Nephron (organoid): Measurements from ENCODE around the gene TSPAN2.

ENCODE experiments used
- H3K27ac Mint-ChIP-seq, 3 experiments: 2 replicates each; pipeline ENCODE4 v1.8.0; 2020; ENCODE audit warnings: mixed read lengths in 3 of 3, mild to moderate bottlenecking in 2 of 3, moderate library complexity in 1 of 3
- H3K27me3 Mint-ChIP-seq: 2 replicates; pipeline ENCODE4 v1.8.0; 2021; ENCODE audit warnings: low read depth, mild to moderate bottlenecking, moderate library complexity, mixed read lengths
- H3K36me3 Mint-ChIP-seq: 2 replicates; pipeline ENCODE4 v1.8.0; 2020; ENCODE audit warnings: low read depth, mixed read lengths
- H3K4me1 Mint-ChIP-seq: 2 replicates; pipeline ENCODE4 v1.8.0; 2020; ENCODE audit warnings: mixed read lengths
- H3K4me3 Mint-ChIP-seq, 3 experiments: 2 replicates each; pipeline ENCODE4 v1.8.0; 2020; ENCODE audit warnings: mild to moderate bottlenecking in 3 of 3, mixed read lengths in 3 of 3, moderate library complexity in 2 of 3
- H3K9me3 Mint-ChIP-seq: 2 replicates; pipeline ENCODE4 v1.8.0; 2020; ENCODE audit warnings: mixed read lengths
- TF ChIP-seq, protein P1 (sequence below), 3 experiments: fragments of 200-600 bp; sonication (generic); IDR thresholded peaks; one replicate each; pipeline ENCODE4 v1.5.0; 2021; ENCODE audit warnings: antibody characterized with exemption in 3 of 3; ENCODE audit not compliant: unreplicated experiment in 3 of 3

Gene TSPAN2

DNA sequence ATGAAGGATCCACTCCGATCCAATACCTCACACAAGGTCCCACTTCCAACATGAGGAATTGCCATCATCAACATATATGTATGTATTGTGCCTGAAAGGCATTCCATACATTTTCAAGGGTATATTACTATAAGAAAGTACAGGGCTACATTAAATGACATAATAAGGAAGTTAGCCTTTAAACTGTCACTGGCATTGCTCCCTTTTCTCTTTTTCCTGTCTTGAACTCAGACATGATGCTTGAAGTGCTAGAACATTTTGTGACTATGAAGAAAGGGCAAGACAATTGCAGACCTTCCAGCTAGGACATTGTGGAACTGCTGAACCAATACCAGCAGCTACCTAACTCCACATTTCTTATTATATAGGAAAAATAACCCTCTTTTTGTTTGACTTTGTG is 2.9 kb upstream of the TSPAN2 start:
- Mint-ChIP-seq H3K27ac (no peak overlapping the region), H3K9me3 (no peaks in the 10 kb centered on the region), H3K36me3 (no peaks in the 10 kb centered on the region), H3K4me3 (no peak overlapping the region), H3K27me3 (peaks cover 23% of the 10 kb centered on the region), H3K4me1 (peaks cover 19% of the 10 kb centered on the region)
- TF ChIP-seq, protein P1, sequence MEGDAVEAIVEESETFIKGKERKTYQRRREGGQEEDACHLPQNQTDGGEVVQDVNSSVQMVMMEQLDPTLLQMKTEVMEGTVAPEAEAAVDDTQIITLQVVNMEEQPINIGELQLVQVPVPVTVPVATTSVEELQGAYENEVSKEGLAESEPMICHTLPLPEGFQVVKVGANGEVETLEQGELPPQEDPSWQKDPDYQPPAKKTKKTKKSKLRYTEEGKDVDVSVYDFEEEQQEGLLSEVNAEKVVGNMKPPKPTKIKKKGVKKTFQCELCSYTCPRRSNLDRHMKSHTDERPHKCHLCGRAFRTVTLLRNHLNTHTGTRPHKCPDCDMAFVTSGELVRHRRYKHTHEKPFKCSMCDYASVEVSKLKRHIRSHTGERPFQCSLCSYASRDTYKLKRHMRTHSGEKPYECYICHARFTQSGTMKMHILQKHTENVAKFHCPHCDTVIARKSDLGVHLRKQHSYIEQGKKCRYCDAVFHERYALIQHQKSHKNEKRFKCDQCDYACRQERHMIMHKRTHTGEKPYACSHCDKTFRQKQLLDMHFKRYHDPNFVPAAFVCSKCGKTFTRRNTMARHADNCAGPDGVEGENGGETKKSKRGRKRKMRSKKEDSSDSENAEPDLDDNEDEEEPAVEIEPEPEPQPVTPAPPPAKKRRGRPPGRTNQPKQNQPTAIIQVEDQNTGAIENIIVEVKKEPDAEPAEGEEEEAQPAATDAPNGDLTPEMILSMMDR (IDR thresholded peaks at IDR 0.05; ENCODE audit: unreplicated experiment in 3 of 3): no peak

DNA sequence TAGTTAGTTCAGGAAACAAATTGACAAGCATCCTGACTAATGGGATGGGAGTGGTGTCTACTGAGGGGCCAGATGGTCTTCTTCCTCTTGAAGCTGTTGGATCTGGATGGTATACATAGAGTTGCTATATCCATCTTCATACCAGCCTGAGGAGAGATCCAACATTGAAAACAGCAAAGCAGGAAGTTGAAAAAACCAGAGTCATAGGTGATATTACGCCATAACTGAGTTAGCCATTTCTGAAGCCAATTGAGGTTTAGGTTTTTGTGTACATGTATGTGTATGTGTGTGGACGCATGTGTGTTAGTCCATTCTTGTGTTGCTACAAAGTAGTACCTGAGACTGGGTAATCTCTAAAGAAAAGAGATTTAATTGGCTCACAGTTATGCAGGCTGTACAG is 2.3 kb upstream of the TSPAN2 start:
- H3K4me1 Mint-ChIP-seq: peaks cover 19% of the 10 kb centered on the region
- TF ChIP-seq, protein P1 (IDR thresholded peaks at IDR 0.05; ENCODE audit: unreplicated experiment in 3 of 3): no peak
- H3K27ac Mint-ChIP-seq: no peak overlapping the region

DNA sequence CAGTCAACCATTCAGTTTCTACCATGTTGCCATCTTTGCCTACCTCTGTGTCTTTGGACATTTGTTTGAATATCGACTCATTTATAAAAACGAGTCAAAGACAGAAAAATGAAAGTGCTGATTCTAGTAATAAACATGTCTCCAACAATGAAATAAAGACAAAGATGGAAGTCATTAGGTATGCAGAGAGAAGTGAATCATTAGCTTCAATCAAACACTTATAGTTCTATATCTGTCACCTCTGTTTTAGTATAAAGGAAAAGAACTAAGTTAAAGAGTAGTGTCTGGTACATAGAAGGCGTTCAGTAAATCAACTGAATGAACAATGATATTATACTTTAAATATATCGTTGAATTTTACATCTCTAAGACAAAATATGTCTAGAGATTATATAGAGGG is 1.7 kb upstream of the TSPAN2 start:
- Mint-ChIP-seq H3K27ac (peak overlapping the region; percentile 82 to 97 (median 97)), H3K27me3 (peaks cover 23% of the 10 kb centered on the region), H3K36me3 (no peaks in the 10 kb centered on the region), H3K4me1 (peaks cover 25% of the 10 kb centered on the region), H3K9me3 (no peaks in the 10 kb centered on the region), H3K4me3 (peak overlapping the region; percentile 74 to 85 (median 84))
- TF ChIP-seq, protein P1 (IDR thresholded peaks at IDR 0.05; ENCODE audit: unreplicated experiment in 3 of 3): no peak

More for the DNA sequence above, 2.3 kb upstream of the TSPAN2 start:
- Mint-ChIP-seq H3K9me3 (no peaks in the 10 kb centered on the region), H3K36me3 (no peaks in the 10 kb centered on the region), H3K27me3 (peaks cover 23% of the 10 kb centered on the region), H3K4me3 (no peak overlapping the region)

DNA sequence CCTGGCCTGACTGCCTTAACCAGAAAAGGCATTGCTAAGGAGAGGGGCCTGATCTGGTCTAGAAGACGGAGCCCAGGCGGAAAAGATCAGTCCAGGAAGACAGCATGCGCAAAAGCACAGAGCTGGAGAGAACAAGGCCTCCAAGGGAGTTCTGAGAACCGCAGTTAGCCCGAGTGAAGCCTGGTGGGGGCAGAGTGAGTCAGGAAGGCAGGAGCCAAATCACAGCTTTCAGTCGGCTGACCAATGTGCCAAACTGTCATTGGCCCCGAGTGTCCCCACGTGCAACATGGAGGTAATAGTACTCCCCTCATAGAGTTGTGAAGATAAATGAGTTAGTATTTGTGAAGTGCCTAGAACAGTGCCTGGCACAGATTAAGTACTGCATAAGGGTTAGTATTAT is 1.2 kb upstream of the TSPAN2 start:
- peak overlapping the region; percentile 74 to 85 (median 84) for H3K4me3 Mint-ChIP-seq
- H3K27me3 Mint-ChIP-seq: peaks cover 23% of the 10 kb centered on the region
- peak overlapping the region; percentile 82 to 97 (median 97) for H3K27ac Mint-ChIP-seq
- H3K9me3 Mint-ChIP-seq: no peaks in the 10 kb centered on the region
- no peaks in the 10 kb centered on the region for H3K36me3 Mint-ChIP-seq
- TF ChIP-seq, protein P1 (IDR thresholded peaks at IDR 0.05; ENCODE audit: unreplicated experiment in 3 of 3): no peak
- H3K4me1 Mint-ChIP-seq: peaks cover 28% of the 10 kb centered on the region

DNA sequence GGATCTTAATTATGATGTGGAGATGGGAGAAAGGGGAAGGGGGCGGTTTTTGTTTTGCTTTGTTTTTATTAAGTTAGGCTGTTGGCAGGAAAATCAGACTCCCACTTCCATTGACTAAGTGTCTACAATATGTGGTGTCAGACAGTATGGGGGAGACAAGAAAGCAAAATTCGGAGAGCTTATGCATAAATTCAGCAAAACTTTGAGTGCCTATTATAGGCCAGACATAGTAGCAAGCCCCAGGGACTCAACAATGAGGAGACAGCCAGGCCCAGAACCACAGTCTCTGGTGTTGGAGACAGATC is 835 bp upstream of the TSPAN2 start:
- Mint-ChIP-seq H3K36me3 (no peaks in the 10 kb centered on the region), H3K4me3 (peak overlapping the region; percentile 74 to 85 (median 84)), H3K27ac (peak overlapping the region; percentile 82 to 97 (median 97)), H3K4me1 (peaks cover 32% of the 10 kb centered on the region), H3K27me3 (peaks cover 23% of the 10 kb centered on the region), H3K9me3 (no peaks in the 10 kb centered on the region)
- TF ChIP-seq, protein P1 (IDR thresholded peaks at IDR 0.05; ENCODE audit: unreplicated experiment in 3 of 3): no peak

DNA sequence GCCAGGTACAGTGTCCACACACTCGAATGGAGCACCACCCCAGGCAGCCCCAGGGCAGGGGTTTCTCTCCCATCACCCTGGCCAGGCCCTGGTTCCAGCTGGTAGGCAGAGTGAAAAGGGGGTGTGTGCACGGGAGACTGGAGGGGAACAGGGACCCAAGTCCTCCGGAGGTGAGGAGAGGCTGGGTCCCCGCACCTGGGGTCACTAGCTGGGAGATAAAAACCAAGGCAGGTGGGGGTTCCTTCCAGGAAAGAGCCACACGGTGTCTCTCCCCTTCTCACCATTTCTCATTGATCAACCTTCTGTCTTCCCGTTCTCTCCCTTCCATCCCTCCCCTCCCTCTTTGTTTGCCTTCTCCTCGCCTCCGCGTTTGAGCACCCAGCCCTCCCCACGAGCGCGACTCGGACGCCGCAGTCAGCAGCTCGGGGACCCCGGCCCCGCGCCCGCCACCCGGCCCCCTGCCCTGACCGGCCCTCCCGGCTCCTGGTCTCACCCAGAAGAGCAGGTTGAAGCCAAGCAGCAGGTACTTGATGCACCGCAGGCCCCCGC is 358 bp downstream of the TSPAN2 start:
- TF ChIP-seq, protein P1 (IDR thresholded peaks at IDR 0.05; ENCODE audit: unreplicated experiment in 3 of 3): no peak
- peaks cover 38% of the 10 kb centered on the region for H3K4me1 Mint-ChIP-seq
- H3K4me3 Mint-ChIP-seq: peak overlapping the region; percentile 84 to 90 (median 90)
- no peaks in the 10 kb centered on the region for H3K36me3 Mint-ChIP-seq
- no peaks in the 10 kb centered on the region for H3K9me3 Mint-ChIP-seq
- H3K27me3 Mint-ChIP-seq: peaks cover 23% of the 10 kb centered on the region
- peak overlapping the region; percentile 60 to 81 (median 62) for H3K27ac Mint-ChIP-seq
